Upper lobe of right lung (tissue), 1 donor: ENCODE measurements around the gene ATP6AP2. TPM values are rescaled to one million over a fixed set of nuclear protein-coding genes. Genes with fewer than 3 reads are reported as not detected.

Experiments used
- ATAC-seq: fragments of 200-7000 bp; cut with Tn5 transposase; one replicate; pipeline ENCODE4 v1.9.1; 2020; ENCODE audit warnings: mild to moderate bottlenecking, moderate library complexity
- DNase-seq: peaks from one replicate; pipeline ENCODE4 v3.0.0-alpha.2; 2020
- H3K27ac ChIP-seq: fragments of 200-600 bp; one replicate; pipeline ENCODE4 v1.8.0; 2022
- H3K27me3 ChIP-seq: fragments of 200-600 bp; one replicate; pipeline ENCODE4 v1.8.0; 2022; ENCODE audit warnings: mild to moderate bottlenecking
- H3K36me3 ChIP-seq: fragments of 200-600 bp; one replicate; pipeline ENCODE4 v1.8.0; 2022
- H3K4me1 ChIP-seq: fragments of 200-600 bp; one replicate; pipeline ENCODE4 v1.8.0; 2022
- H3K4me3 ChIP-seq: fragments of 200-600 bp; one replicate; pipeline ENCODE4 v1.8.0; 2022; ENCODE audit warnings: mild to moderate bottlenecking
- H3K9me3 ChIP-seq: fragments of 200-600 bp; one replicate; pipeline ENCODE4 v1.8.0; 2022
- intact Hi-C: fragments of 100-400 bp; cut with DNase I; formaldehyde crosslinking; loops from one replicate; pipeline ENCODE4 v1.11.0; 2022
- total RNA-seq: library from RNA; stranded (reverse); fragmentation: NEBNext Ultra II Directional; extraction: Animal tissue kit (Norgen Biotek cat#: 25700); gene quantifications from one replicate; pipeline ENCODE4 v1.2.1, GENCODE V29; 2021
- TF ChIP-seq, protein P1 (sequence below): fragments of 200-600 bp; IDR thresholded peaks from one replicate; pipeline ENCODE4 v1.8.0; 2022; ENCODE audit warnings: antibody characterized with exemption
- donor health status: DM: no; HTN: yes; CAD: no; lungs with severe emphysema.

The ATP6AP2 gene
- total RNA-seq, 1 donor from 2014 or later, result 130 TPM

DNA sequence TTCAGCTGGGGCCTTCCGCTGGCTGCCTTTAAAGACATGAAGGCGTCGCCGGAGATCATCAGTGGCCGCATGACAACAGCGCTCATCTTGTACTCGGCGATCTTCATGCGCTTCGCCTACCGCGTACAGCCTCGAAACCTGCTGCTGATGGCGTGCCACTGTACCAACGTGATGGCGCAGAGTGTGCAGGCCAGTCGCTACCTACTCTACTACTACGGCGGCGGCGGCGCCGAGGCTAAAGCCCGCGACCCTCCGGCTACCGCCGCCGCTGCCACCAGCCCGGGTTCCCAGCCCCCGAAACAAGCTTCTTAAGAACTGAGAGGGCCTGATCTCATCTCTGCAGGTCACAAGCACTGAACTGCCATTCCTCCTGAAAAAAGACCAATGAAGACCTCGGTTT is 42.9 kb downstream of the ATP6AP2 start:
- Histone ChIP-seq H3K4me3 (no peak overlapping the region), H3K4me1 (no peaks in the 10 kb centered on the region), H3K27me3 (no peaks in the 10 kb centered on the region), H3K9me3 (no peaks in the 10 kb centered on the region), H3K36me3 (peaks cover 5% of the 10 kb centered on the region), H3K27ac (no peak overlapping the region)
- ATAC-seq (no peak), DNase-seq (no peak)
- TF ChIP-seq, protein P1, sequence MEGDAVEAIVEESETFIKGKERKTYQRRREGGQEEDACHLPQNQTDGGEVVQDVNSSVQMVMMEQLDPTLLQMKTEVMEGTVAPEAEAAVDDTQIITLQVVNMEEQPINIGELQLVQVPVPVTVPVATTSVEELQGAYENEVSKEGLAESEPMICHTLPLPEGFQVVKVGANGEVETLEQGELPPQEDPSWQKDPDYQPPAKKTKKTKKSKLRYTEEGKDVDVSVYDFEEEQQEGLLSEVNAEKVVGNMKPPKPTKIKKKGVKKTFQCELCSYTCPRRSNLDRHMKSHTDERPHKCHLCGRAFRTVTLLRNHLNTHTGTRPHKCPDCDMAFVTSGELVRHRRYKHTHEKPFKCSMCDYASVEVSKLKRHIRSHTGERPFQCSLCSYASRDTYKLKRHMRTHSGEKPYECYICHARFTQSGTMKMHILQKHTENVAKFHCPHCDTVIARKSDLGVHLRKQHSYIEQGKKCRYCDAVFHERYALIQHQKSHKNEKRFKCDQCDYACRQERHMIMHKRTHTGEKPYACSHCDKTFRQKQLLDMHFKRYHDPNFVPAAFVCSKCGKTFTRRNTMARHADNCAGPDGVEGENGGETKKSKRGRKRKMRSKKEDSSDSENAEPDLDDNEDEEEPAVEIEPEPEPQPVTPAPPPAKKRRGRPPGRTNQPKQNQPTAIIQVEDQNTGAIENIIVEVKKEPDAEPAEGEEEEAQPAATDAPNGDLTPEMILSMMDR, result no peak
- intact Hi-C loops, result no loop called here

DNA sequence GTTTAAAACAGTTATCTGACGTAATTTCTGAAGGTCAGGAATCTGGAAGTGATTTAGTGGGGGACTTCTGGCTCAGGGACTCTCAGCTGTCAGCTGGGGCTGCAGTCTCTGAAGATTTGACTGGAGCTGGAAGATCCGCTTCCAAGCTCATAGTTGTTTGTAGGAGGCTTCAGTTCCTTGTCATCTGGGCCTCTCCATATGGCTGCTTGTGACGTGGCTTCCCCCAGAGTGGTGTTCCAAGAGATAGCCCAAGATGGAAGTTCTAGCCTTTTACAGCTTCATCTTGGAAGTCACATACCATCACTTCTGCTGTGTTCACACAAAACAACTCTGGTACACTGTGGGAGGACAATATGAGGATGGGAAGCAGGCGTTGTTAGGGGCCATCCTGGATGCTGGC is 44.5 kb downstream of the ATP6AP2 start:
- intact Hi-C loops, result no loop called here
- Histone ChIP-seq H3K27ac (no peak overlapping the region), H3K4me3 (no peak overlapping the region), H3K36me3 (peaks cover 22% of the 10 kb centered on the region), H3K9me3 (no peaks in the 10 kb centered on the region), H3K27me3 (no peaks in the 10 kb centered on the region), H3K4me1 (no peaks in the 10 kb centered on the region)
- no peak for DNase-seq
- no peak for ATAC-seq
- TF ChIP-seq, protein P1, result no peak

DNA sequence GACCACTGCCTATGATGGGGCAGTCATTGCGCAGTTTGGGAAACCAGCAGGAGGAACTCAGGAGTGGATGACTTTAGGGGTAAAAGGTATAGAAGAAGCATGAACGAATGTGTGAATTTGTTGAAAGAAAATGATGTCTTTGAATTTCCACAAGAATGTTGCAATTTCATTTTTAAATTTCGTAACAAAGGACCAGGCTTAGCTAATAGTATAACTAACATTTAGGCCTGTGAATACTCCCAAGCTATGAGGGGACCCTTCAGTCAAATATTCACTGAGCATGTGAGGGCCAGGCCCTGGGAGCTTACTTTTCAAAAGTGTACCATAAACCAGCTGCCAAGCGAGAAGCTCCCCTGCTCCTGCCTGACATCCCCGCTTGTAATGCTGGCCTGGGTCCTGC is 47.7 kb downstream of the ATP6AP2 start:
- H3K36me3 ChIP-seq, result peaks cover 31% of the 10 kb centered on the region
- no peak for DNase-seq
- H3K9me3 ChIP-seq, result no peaks in the 10 kb centered on the region
- H3K27ac ChIP-seq, result no peak overlapping the region
- H3K4me3 ChIP-seq, result no peak overlapping the region
- H3K4me1 ChIP-seq, result no peaks in the 10 kb centered on the region
- H3K27me3 ChIP-seq, result no peaks in the 10 kb centered on the region
- TF ChIP-seq, protein P1, result no peak
- intact Hi-C loops, result no loop called here
- ATAC-seq, result no peak

DNA sequence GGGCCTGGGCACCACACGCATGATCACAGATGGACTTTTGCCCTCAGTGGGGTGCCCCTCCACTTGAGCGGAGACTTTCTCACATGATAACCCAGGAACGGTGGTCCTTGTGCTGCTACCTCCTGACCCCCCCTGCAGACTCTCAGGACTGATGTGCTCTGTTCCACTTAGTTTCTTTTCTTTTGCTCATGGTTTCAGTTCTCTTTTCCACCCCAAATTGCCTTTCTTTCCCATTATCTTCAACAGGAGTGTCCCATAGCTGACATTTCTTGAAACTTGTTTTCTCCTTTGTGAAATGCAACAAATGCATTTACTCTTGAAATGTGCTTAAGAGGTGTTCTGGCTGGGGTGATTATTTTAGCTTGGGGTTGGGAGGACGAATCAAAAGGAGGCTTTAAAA is 51.4 kb downstream of the ATP6AP2 start:
- no peaks in the 10 kb centered on the region for H3K27me3 ChIP-seq
- no peak overlapping the region for H3K4me3 ChIP-seq
- TF ChIP-seq, protein P1, result no peak
- peaks cover 64% of the 10 kb centered on the region for H3K36me3 ChIP-seq
- DNase-seq (no peak), ATAC-seq (no peak)
- intact Hi-C loops, result no loop called here
- H3K27ac ChIP-seq, result no peak overlapping the region
- no peaks in the 10 kb centered on the region for H3K4me1 ChIP-seq
- H3K9me3 ChIP-seq, result no peaks in the 10 kb centered on the region

DNA sequence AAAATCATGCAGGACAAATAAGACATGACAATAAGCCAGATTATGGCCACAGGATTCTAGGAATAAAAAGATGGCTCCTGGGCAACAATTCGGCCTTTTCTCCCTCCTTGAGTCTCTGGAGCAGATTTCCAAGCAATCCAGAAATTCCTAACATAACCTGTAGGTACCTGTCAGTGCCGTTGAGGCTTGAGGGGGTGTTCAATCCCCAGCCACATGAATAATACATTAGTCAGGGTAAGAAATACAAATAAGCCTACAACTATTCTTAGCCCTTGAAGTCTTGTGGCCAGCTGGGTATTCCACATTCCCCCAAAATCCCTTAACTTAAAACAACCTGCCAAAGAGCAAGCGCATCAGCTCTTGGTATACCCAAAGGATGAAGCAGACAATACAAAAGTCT is 56.9 kb downstream of the ATP6AP2 start:
- Histone ChIP-seq H3K27me3 (no peaks in the 10 kb centered on the region), H3K4me1 (peaks cover 3% of the 10 kb centered on the region), H3K9me3 (no peaks in the 10 kb centered on the region), H3K27ac (no peak overlapping the region), H3K36me3 (peaks cover 54% of the 10 kb centered on the region), H3K4me3 (no peak overlapping the region)
- TF ChIP-seq, protein P1, result no peak
- intact Hi-C loops, result no loop called here
- no peak for ATAC-seq
- DNase-seq, result no peak

DNA sequence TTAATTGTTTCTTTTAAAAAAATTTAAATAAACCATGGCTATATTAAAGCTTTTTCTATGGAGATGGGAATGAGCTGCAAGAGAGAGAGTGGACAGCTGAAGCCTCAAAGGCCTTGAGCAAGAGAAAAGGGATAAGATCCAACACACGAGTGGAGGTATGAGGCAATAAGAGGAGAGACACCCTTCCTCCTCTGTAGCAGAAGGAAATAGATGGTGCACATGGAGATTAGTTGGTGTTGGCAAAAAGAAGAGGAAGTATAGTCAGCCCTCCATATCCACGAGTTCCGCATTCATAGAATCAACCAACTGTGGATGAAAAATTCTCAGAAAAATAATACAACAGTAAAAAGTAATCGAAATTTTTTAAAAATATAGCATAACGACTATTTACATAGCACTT is 63.4 kb downstream of the ATP6AP2 start:
- Histone ChIP-seq H3K4me3 (peak overlapping the region; percentile 48), H3K27ac (peak overlapping the region; percentile 71), H3K36me3 (no peaks in the 10 kb centered on the region), H3K4me1 (peaks cover 16% of the 10 kb centered on the region), H3K27me3 (no peaks in the 10 kb centered on the region), H3K9me3 (no peaks in the 10 kb centered on the region)
- TF ChIP-seq, protein P1, result no peak
- DNase-seq, result no peak
- intact Hi-C loops, result no loop called here
- peak; percentile 53 for ATAC-seq
